NCI-H446 (cell line): Measurements from ENCODE around the gene EMC10.
A peak's percentile ranks its signal among the peaks of the same experiment; 100 is the strongest.
"Not testable (repeated sequence)": the region's sequence is repeated elsewhere in the genome, so short reads cannot be mapped to it uniquely, and the experiment has no call there.

Experiments used
- DNase-seq, 2 experiments: peaks; one replicate each; lab custom pipeline; 2025; lab: John Stamatoyannopoulos, UW

The EMC10 gene

GRCh38 chr19:50451223-50451534 is 25.1 kb upstream of the EMC10 start:
- DNase-seq, result no peak

GRCh38 chr19:50453243-50453642 is 23.1 kb upstream of the EMC10 start:
- DNase-seq, result no peak

DNA sequence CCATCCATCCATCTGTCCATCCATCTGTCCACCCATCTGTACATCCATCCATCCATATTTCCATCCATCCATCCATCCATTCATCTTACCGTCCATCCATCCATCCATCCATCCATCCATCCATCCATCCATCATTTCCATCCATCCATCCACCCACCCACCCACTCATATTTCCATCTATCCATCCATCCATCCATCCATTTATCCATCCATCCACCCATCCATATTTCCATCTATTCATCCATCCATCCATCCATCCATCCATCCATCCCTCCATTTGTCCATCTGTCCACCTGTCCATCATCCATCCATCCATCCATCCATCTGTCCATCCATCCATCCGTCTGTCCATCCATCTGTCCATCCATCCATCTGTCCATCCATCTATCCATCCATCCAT is 20.3 kb upstream of the EMC10 start:
- no peak for DNase-seq

DNA sequence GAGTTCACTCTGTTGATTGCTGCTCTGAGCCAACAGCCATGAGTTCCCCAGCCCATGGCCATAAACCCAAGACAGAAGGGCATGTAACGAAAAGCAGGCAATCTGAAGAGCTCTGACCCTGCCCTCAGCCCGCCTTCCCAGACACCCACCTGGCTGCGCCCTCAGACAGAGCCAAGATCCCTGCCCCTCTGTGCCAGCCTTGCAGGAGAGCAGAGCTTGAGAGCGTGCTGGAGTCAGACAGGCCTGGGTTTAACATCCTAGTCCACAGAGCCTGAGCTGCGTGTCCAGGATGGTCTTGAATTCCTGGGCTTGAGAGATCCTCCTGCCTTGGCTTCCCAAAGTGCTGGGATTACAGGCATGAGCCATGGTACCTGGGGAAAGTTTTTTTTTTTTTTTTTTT is 19.0 kb upstream of the EMC10 start:
- DNase-seq, result no peak

DNA sequence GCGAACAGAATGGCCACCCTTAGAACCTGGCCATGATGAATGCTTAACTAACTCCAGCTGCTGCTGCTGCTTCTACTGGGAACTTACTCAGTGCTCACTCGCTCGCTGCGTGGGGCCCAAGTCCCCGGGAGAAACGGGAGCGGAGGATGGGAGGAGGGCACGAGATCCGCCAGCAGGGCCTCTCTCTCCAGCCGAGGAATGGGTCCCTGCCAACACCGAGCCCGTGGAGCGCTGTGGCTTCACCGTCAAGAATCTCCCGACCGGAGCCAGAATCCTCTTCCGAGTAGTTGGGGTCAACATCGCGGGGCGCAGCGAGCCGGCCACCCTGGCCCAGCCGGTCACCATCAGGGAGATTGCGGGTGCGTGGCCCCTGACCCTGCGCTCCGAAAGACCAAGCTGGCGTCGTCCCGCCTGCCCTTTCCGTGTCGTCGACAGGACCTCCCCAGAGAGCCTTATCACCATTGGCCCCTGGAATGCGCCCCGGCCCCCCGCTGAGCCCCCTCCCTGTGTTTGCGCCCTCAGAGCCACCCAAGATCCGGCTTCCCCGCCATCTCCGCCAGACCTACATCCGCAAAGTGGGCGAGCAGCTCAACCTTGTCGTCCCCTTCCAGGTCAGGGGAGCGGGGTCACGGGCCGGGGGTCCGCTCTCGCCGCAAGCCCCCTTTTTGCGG is 17.8 kb upstream of the EMC10 start:
- DNase-seq, result no peak

DNA sequence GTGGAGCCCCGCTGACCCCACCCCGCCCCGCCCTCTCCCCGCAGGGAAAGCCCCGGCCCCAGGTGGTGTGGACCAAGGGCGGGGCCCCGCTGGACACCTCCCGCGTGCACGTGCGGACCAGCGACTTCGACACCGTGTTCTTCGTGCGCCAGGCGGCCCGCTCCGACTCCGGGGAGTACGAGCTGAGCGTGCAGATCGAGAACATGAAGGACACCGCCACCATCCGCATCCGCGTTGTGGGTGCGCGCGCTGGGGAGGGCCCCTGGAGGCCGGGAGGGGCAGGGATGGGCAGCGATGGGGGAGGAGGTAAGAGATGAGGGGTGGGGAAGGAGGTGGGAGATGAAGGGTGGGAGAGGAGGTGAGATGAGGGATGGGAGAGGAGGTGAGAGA is 17.2 kb upstream of the EMC10 start:
- no peak for DNase-seq

DNA sequence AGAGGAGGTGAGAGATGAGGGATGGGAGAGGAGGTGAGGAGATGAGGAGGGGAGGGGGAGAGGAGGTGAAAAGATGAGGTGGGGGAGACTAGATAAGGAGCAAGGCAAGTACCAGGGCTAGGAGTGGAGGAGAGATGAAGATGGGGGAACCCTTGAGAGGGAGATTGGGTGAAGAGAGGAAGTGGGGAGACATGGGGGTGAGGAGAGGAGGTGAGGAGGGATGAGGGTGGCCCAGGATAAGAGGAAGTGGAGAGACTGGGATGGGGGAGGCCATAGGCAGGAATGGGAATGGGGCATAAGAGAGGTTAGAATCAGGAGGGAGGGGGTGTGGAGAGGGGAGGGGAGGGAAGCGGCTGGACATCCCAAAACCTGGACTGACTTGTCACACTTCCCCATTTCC is 16.7 kb upstream of the EMC10 start:
- DNase-seq, result no peak

DNA sequence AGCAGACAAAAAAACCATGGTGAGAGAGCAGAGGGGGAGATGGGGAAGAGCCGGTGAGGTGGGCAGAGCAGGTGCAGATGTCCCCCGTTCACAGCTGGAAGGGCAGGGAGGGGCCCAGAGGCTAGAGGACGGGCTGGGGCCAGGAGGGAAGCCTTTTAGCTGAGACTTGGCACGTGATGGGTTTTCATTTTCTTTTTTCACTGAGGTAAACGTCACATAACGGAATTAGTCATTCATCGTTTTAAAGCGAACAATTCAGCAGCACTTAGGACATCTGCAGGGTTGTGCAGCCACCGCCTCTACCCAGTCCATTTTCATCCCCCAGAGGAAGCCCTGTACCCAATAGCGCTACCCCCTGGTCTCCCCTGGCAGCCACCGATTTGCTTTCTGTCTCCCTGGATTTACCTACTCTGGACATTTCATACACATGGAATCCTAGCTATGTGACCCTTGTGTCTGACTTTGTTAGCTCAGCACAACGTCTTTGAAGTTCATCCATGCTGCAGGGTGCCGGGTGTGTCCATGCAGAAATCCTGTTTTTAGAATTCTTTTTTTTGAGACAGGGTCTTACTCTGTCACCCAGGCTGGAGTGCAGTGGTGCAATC is 16.0 kb upstream of the EMC10 start:
- DNase-seq, result no peak

DNA sequence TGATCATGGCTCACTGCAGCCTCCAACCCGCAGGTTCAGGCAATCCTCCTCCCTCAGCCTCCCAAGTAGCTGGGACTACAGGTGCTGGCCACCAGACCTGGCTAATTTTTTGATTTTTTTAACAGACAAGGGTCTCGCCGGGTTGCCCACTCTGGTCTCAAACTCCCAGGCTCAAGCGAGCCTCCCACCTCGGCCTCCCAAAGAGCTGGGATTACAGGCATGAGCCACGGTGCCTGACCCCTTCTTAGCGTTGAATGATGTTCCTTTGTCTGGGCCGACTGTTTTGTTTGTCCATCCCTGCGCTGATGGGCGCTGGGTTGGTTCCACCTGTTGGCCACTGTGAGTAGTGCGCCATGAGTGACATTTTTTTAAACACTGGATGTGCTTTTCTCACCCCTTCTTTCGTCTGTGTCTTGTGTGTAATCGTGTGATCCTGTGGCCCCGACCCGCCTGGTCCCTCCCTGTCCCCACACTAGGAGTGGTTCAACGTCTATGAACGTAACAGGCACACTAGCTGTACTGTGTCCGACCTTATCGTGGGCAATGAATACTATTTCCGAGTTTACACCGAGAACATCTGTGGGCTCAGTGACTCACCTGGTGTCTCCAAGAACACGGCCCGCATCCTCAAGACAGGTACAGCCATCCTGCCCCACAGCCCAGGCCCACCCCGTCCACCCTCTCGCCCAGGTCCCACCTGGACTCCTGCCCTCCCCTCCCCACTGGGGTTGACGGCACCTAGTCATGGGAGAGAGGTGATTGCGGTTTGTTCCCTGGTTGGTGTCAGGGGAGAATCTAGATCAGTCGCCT is 15.0 kb upstream of the EMC10 start:
- peak; percentile 32 to 75 for DNase-seq

GRCh38 chr19:50462970-50463369 is 13.3 kb upstream of the EMC10 start:
- DNase-seq, result no peak

DNA sequence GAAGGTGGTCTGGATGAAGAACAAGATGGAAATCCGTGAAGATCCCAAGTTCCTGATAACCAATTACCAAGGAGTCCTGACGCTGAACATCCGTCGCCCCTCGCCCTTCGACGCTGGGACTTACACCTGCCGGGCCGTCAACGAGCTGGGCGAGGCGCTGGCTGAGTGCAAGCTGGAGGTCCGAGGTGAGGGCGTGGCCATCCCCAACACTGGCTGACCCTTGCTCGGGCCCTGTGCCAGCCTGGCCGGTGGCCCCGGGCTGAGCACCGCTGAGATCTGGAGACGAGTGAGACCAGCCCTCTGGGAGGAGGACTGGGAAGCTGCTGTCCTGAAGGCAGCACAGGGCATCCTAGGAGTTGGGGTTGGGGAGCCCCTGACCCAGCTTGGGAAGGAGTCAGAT is 12.0 kb upstream of the EMC10 start:
- DNase-seq, result no peak

- DNase-seq, result no peak
Observed at GRCh38 chr19:50465000-50465399, 11.3 kb upstream of the EMC10 start.

DNA sequence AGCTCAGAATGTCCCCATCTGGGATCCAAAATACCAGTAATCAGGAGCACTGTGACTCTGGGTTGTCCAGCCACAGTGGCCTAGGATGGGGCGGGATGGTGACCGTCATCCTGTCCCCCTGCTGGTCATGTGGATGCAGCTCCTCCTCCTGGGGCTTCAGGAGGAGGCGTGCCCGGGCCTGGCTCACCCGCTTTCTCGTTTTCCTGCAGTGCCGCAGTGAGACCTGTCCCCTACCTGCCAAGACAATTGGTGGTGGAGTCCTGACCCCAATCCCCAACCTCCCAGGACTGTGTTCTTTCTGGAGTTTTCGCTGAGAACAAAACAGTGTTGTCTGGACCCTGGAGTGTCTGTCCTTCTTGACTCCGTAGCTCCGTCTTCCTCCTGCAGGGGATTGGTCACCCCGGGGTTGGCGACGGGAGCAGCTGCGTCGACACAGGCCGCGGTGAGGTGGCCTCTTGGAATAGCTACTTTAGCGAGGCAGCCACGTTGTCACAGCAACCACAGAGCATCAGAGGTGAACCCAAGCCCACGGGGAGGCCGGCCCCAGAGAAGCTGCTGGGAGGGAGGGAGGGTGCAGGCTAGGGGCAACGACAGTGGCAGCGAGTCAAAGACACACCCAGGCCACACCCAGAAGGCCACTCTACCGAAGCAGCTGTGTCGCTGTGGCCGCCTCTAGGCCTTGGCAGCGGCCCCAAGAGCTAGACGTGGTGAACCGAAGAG is 10.2 kb upstream of the EMC10 start:
- no peak for DNase-seq

DNA sequence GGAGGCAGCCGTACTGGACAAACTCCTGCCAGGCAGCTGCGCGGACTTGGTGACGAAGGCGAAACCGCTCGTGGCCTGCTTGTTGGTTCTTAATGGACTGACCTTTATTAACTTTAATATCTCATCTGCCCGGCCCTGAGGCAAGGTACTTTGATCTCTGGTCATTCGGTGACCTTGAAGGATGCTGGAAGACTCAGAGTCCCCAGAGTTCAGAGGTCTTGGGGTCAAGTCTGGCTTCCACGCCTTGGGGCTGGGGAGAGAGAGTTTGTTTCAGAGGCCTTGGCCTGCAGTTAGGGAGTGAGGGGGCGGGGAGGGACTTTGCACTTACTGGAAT is 9.6 kb upstream of the EMC10 start:
- DNase-seq, result peak in 1 of 2 experiments; percentile 17

- DNase-seq, result no peak
Observed at GRCh38 chr19:50467566-50467965, 8.7 kb upstream of the EMC10 start.

DNA sequence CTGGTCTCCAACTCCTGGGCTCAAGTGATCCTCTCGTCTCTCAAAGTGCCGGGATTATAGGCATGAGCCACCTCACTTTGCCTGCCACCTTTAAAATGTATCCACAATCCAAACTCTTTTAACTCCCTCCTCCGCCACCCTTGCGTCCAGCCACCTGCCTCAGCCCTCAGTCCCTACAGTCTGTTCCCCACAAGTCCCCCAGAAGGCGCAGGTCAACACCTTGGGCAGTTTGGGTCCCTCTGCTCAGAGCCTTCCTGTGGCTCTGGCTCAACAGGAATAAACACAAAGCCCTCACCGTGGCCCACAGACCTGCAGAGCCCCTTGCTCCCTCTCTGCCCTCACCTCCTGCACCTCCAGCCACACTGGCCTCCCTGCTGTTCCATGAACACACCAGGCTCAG is 7.5 kb upstream of the EMC10 start:
- DNase-seq, result no peak

DNA sequence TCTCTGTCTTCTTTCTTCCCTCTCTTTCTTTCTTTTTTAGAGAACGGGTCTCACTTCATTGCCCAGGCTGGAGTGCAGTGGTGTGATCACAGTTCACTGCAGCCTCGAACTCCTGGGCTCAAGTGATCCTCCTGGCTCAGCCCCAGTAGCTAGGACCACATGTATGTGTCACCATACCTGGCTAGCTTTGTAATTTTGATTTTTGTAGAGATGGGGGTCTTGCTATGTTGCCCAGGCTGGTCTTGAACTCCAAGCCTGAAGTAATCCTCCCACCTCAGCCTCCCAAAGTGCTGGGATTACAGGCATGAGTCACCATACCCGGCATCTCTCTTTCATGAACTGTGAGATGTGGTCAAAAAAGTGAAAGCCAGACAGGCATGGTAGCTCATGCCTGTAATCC is 3.0 kb upstream of the EMC10 start:
- DNase-seq, result not testable (repeated sequence)

DNA sequence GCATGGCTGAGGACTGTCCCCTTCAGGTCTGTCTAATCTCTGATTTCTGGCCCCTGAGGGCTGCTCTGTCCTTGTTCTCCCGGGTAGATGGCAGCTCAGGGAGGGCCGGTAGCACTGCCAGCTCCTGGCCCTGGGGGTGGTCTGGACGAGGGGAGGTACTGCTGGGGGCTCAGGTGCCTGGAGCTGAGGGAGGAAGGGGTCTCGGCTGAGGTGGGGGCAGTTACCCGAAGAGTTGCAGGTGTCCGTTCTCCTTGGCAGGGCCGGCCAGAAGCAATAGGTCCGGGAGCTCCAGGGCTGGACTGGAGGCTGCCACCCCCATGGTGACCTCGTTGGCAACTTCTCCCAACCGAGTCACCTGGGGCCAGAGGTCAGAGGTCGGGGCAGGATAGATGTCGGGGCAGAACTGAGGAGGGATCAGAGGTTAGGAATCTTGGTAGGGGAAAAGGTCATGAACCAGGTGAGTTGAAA is 1.2 kb upstream of the EMC10 start:
- no peak for DNase-seq

- DNase-seq, result no peak
Observed at GRCh38 chr19:50475736-50476223, 527 bp upstream of the EMC10 start.

- no peak for DNase-seq
Observed at GRCh38 chr19:50476907-50477238, 566 bp downstream of the EMC10 start.

DNA sequence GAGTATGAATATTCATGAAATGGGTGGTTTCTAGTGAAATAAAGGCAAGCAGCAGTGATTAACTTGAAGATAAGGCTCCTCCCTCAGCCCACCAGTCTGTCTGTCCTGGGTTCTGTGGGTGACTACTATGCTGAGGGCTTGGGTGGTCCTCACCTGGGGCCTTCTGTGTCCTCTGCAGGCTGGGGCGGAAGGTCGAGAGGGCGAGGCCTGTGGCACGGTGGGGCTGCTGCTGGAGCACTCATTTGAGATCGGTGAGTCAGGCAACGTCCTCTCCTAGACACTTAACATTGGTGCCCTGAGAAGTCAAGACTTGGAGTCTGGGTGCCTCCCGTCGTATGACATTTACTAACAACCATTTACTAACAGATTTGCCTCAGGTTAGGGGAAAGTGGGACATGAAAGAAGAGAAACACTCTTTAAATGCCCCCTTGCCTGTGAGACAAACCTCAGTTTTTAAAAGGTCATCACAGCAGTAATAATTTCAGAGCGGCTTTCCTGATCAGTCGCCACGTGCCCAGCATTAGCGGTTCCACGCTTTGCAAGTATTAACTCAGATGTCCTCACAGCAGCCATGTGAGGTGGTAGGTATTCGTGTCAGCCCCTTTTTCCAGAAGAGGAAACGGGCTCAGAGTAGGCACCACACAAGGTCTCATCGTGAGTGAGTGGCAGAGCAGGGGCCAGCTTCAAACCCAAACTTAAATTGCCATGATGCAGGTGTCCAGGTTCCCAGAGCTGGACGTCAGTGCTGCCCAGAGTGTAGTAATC is 1.6 kb downstream of the EMC10 start:
- DNase-seq, result no peak
